Gastroesophageal sphincter (tissue), 4 donors: ENCODE results near the gene MAPKBP1. TPM values are rescaled to one million over a fixed set of nuclear protein-coding genes. Genes with fewer than 3 reads are reported as not detected.

Source experiments
- ATAC-seq: fragments of 150-250 bp; one replicate; pipeline ENCODE4 v1.9.1; 2016; ENCODE audit warnings: mild to moderate bottlenecking, moderate library complexity
- H3K27ac ChIP-seq, 4 donors: fragments of 200-600 bp; sonication (generic) in 3 of 4; 1 replicate in 3 of 4; 2 replicates in 1 of 4; pipeline ENCODE4 v1.5.1; 2016 to 2019
- H3K27me3 ChIP-seq: fragments of 200-600 bp; sonication (generic); one replicate; pipeline ENCODE4 v1.5.1; 2019
- H3K36me3 ChIP-seq, 2 donors: fragments of 200-600 bp; sonication (generic); one replicate each; pipeline ENCODE4 v1.5.1; 2019; ENCODE audit warnings: control low read depth in 1 of 2
- H3K4me1 ChIP-seq, 3 donors: fragments of 200-600 bp; sonication (generic); 1 replicate in 2 of 3; 2 replicates in 1 of 3; pipeline ENCODE4 v1.5.1; 2016 to 2019; ENCODE audit warnings: control low read depth in 2 of 3
- H3K4me3 ChIP-seq, 2 donors: fragments of 200-600 bp; sonication (generic); one replicate each; pipeline ENCODE4 v1.5.1; 2019; ENCODE audit warnings: mild to moderate bottlenecking in 1 of 2, moderate library complexity in 1 of 2
- H3K9me3 ChIP-seq, 3 donors: fragments of 200-600 bp; sonication (generic); one replicate each; pipeline ENCODE4 v1.5.1; 2017 to 2019; ENCODE audit warnings: control low read depth in 2 of 3
- CTCF ChIP-seq, 4 experiments: fragments of 200-600 bp in 2 of 4; fragments of 450-650 bp in 2 of 4; sonication (generic) in 1 of 4; IDR thresholded peaks; one replicate each; pipeline ENCODE4 v1.5.1; 2017 to 2019; ENCODE audit warnings: antibody characterized with exemption in 4 of 4, mild to moderate bottlenecking in 2 of 4, moderate library complexity in 2 of 4
- EP300 ChIP-seq: sonication (generic); formaldehyde crosslinking; IDR thresholded peaks from one replicate; pipeline ENCODE4 v1.6.1; 2017; ENCODE audit warnings: antibody characterized with exemption, mild to moderate bottlenecking
- POLR2A ChIP-seq, 2 donors: fragments of 450-650 bp; IDR thresholded peaks; one replicate each; pipeline ENCODE4 v1.6.1; 2017; ENCODE audit warnings: antibody characterized with exemption in 2 of 2, mild to moderate bottlenecking in 2 of 2, moderate library complexity in 1 of 2
- POLR2AphosphoS5 ChIP-seq: sonication (generic); formaldehyde crosslinking; IDR thresholded peaks from one replicate; pipeline ENCODE4 v1.6.1; 2017; ENCODE audit warnings: antibody characterized with exemption
- WGBS, 2 donors: methylation state at CpG; one replicate each; pipeline ENCODE4 v1.1.5; 2018; ENCODE audit warnings: low coverage in 1 of 2; 5-methylcytosine and 5-hydroxymethylcytosine counted together
- total RNA-seq, 4 donors: library from RNA; depleted of rRNA; stranded (reverse); fragments of >200 nt; gene quantifications; one replicate each; pipeline ENCODE4 v1.1.0, GENCODE V29; 2016

The MAPKBP1 gene
- total RNA-seq, 4 donors from 2014 or later, result 25.1 to 48.9 (median 30.6) TPM

- Histone ChIP-seq H3K9me3 (no peaks in the 10 kb centered on the region), H3K27ac (no peak overlapping the region), H3K4me3 (no peak overlapping the region), H3K4me1 (no peaks in the 10 kb centered on the region), H3K36me3 (peaks cover 0 to 83% of the 10 kb centered on the region in 2 donors), H3K27me3 (no peaks in the 10 kb centered on the region)
- 88 to 94% methylated on average over 3 to 6 of the region's 16 CpGs for WGBS, 2 donors
- TF ChIP-seq POLR2A (IDR thresholded peaks at IDR 0.05) (no peak), POLR2AphosphoS5 (no peak), CTCF (IDR thresholded peaks at IDR 0.05) (no peak)
- no peak for ATAC-seq
Measured at GRCh38 chr15:41839781-41840491, 65.7 kb downstream of the MAPKBP1 start.

- WGBS, 2 donors, result 60% methylated on average over 1 of the region's 15 CpGs; no CpG with 5 or more reads in 1 of the 2 donors
- H3K4me3 ChIP-seq, result no peak overlapping the region
- no peak overlapping the region for H3K27ac ChIP-seq
- H3K36me3 ChIP-seq, result peaks cover 0 to 83% of the 10 kb centered on the region in 2 donors
- no peaks in the 10 kb centered on the region for H3K4me1 ChIP-seq
- no peaks in the 10 kb centered on the region for H3K9me3 ChIP-seq
- TF ChIP-seq CTCF (IDR thresholded peaks at IDR 0.05) (no peak), POLR2A (IDR thresholded peaks at IDR 0.05) (no peak), POLR2AphosphoS5 (no peak), EP300 (no peak)
- no peaks in the 10 kb centered on the region for H3K27me3 ChIP-seq
- ATAC-seq, result no peak
Measured at GRCh38 chr15:41840673-41841072, 66.4 kb downstream of the MAPKBP1 start.

GRCh38 chr15:41841131-41841530 is 66.8 kb downstream of the MAPKBP1 start:
- TF ChIP-seq CTCF (IDR thresholded peaks at IDR 0.05), result no peak
- no peak for TF ChIP-seq POLR2AphosphoS5
- TF ChIP-seq EP300, result no peak
- TF ChIP-seq POLR2A (IDR thresholded peaks at IDR 0.05), result no peak
- H3K27me3 ChIP-seq, result no peaks in the 10 kb centered on the region
- H3K4me3 ChIP-seq, result no peak overlapping the region
- no peak overlapping the region for H3K27ac ChIP-seq
- no peaks in the 10 kb centered on the region for H3K9me3 ChIP-seq
- no CpG with 5 or more reads among the region's 10 CpGs for WGBS, 2 donors
- ATAC-seq, result no peak
- peaks cover 0 to 83% of the 10 kb centered on the region in 2 donors for H3K36me3 ChIP-seq
- H3K4me1 ChIP-seq, result no peaks in the 10 kb centered on the region

GRCh38 chr15:41842229-41842628 is 67.9 kb downstream of the MAPKBP1 start:
- Histone ChIP-seq H3K27me3 (no peaks in the 10 kb centered on the region), H3K36me3 (peaks cover 0 to 83% of the 10 kb centered on the region in 2 donors), H3K4me3 (no peak overlapping the region), H3K27ac (no peak overlapping the region), H3K4me1 (no peaks in the 10 kb centered on the region), H3K9me3 (no peaks in the 10 kb centered on the region)
- ATAC-seq, result no peak
- 80% methylated on average over 2 of the region's 12 CpGs; no CpG with 5 or more reads in 1 of the 2 donors for WGBS, 2 donors
- TF ChIP-seq CTCF (IDR thresholded peaks at IDR 0.05) (no peak), POLR2AphosphoS5 (no peak), EP300 (no peak), POLR2A (IDR thresholded peaks at IDR 0.05) (no peak)

- Histone ChIP-seq H3K36me3 (peaks cover 0 to 85% of the 10 kb centered on the region in 2 donors), H3K9me3 (no peaks in the 10 kb centered on the region), H3K27me3 (no peaks in the 10 kb centered on the region), H3K4me3 (no peak overlapping the region), H3K4me1 (no peaks in the 10 kb centered on the region), H3K27ac (no peak overlapping the region)
- no peak for ATAC-seq
- WGBS, 2 donors, result no CpG with 5 or more reads among the region's 10 CpGs
- TF ChIP-seq POLR2AphosphoS5, result no peak
- no peak for TF ChIP-seq POLR2A (IDR thresholded peaks at IDR 0.05)
- no peak for TF ChIP-seq EP300
- no peak for TF ChIP-seq CTCF (IDR thresholded peaks at IDR 0.05)
Measured at GRCh38 chr15:41843571-41843970, 69.3 kb downstream of the MAPKBP1 start.
